Measurements from ENCODE around the gene GRIK4.
"Not testable (repeated sequence)": the region's sequence is repeated elsewhere in the genome, so short reads cannot be mapped to it uniquely, and the experiment has no call there.

Gene GRIK4

DNA sequence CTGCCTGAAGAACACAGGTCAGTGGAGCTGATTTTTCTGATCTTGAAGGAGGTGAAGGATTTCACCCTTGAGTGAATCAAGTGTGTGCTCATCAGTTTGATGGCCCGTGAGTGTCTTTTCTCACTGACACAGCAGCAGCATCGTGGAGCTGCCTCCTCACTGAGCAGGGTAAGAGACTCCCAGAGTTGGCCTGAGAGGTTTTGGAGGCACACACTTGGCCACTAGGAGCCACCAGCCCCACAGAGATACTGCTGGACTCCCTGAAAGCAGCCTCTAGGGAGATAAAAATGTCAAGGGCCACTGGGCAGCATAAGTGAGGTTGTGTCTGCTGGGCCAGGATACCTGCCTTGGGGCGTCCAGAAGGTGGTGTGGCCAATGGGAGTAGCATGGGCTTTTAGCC is 245.4 kb downstream of the GRIK4 start:
- DNase-seq (ENCODE audit: low read depth) = no peak
- no peak overlapping the region for H3K4me3 ChIP-seq (ENCODE audit: low read length)
- TF ChIP-seq CTCF (conservative IDR thresholded peaks at IDR 0.05; ENCODE audit: low read length) = no peak

- TF ChIP-seq CTCF (conservative IDR thresholded peaks at IDR 0.05; ENCODE audit: low read length) = no peak
- DNase-seq (ENCODE audit: low read depth) = no peak
- no peak overlapping the region for H3K4me3 ChIP-seq (ENCODE audit: low read length)
Observed at GRCh38 chr11:120759046-120759445, 247.5 kb downstream of the GRIK4 start.

DNA sequence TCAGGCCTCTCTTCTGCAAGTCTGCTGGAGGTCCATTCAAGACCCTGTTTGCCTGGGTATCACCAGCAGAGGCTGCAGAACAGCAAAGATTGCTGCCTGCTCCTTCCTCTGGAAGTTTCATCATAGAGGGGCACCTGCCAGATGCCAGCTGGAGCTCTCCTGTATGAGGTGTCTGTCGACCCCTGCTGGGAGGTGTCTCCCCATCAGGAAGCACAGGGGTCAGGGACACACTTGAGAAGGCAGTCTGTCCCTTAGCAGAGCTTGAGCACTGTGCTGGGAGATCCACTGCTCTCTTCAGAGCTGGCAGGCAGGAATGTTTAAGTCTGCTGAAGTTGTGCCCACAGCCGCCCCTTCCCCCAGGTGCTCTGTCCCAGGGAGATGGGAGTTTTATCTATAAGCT is 254.2 kb downstream of the GRIK4 start:
- not testable (repeated sequence) for DNase-seq (ENCODE audit: low read depth); H3K4me3 ChIP-seq (ENCODE audit: low read length)

GRCh38 chr11:120766318-120766717 is 254.8 kb downstream of the GRIK4 start:
- H3K4me3 ChIP-seq (ENCODE audit: low read length) = no peak overlapping the region
- TF ChIP-seq CTCF (conservative IDR thresholded peaks at IDR 0.05; ENCODE audit: low read length) = no peak
- DNase-seq (ENCODE audit: low read depth) = no peak

DNA sequence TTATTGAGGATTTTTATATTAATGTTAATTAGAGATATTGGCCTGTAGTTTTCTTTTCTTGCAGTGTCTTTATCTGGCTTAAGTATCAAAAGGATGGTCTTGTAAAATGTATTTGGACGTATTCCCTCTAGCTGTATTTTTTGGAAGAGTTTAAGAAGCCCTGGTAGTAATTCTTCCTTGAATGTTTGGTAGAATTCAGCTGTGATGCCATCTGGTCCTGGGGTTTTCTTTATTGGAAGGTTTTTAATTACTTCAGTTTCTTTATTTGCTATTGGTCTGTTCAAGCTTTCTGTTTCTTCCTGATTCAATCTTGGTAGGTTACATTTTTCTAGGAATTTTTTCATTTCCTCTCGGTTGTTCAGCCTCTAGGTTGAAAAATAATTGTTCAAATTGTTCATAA is 257.4 kb downstream of the GRIK4 start:
- TF ChIP-seq CTCF (conservative IDR thresholded peaks at IDR 0.05; ENCODE audit: low read length) = no peak
- DNase-seq (ENCODE audit: low read depth) = no peak
- H3K4me3 ChIP-seq (ENCODE audit: low read length) = no peak overlapping the region

GRCh38 chr11:120769906-120770305 is 258.4 kb downstream of the GRIK4 start:
- no peak for TF ChIP-seq CTCF (conservative IDR thresholded peaks at IDR 0.05; ENCODE audit: low read length)
- H3K4me3 ChIP-seq (ENCODE audit: low read length) = no peak overlapping the region
- DNase-seq (ENCODE audit: low read depth) = no peak

DNA sequence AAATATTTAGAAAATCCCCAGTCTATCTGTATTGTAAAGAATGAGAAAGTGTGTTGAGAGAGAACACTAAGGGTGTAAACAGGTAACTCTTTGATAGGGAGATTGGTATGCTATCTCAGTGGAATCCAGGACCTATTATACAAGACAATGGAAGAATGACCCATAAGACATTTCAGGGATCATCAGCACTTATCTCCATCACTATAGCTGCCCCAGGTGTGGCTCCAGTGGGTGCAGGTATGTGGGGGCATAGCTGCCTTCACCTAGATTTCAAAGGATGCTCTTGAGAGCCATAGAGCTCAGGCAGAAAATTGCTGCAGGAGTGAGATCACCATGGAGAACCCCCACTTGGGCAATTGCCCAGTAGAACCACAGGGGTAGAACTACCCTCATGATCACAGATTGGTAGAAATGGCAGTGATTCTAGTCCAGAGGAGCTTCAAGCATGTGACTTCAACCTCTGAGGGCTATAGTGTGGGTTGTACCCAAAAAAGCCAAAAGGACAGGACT is 260.1 kb downstream of the GRIK4 start:
- no peak for TF ChIP-seq CTCF (conservative IDR thresholded peaks at IDR 0.05; ENCODE audit: low read length)

DNA sequence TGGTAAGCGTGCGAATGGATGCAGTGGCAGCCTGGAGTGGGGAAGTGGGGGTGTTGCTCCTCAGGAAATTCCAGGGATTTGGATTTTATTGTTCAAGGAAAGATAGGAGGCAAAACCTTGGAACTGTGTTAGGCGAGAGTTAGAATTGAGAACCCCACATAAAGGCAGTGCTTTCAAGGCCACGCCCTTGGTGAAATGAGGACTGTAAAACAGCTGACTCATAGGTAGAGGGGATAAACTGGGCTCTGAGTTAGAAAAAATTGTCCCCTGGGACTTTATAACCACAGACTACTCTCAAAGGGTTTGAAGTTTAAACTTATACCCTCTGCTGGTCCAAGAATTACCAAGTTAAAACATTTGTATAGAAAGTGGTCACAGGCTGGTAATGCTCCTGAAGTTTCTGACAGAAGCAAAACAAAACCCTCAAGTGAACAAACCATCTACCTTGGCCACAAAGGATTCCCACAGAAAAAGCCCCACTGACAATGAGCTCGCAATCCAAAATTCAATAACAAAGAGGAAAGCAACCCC is 262.0 kb downstream of the GRIK4 start:
- no peak for TF ChIP-seq CTCF (conservative IDR thresholded peaks at IDR 0.05; ENCODE audit: low read length)
- H3K4me3 ChIP-seq (ENCODE audit: low read length) = no peak overlapping the region
- DNase-seq (ENCODE audit: low read depth) = peak; percentile 17

More for the DNA sequence above, 260.1 kb downstream of the GRIK4 start:
- H3K4me3 ChIP-seq (ENCODE audit: low read length) = no peak overlapping the region
- no peak for DNase-seq (ENCODE audit: low read depth)
